GM20000 (cell line): ENCODE measurements around the gene ANK3.

Source experiments
- DNase-seq: peaks from one replicate; pipeline ENCODE4 v3.0.0; 2012; ENCODE audit warnings: low spot score
- TF ChIP-seq, protein P1 (sequence below): IDR thresholded peaks from 2 replicates; pipeline ENCODE4 v1.5.1; 2012; ENCODE audit warnings: mild to moderate bottlenecking, control low read depth; ENCODE audit errors: extremely low read depth, missing control alignments

Gene ANK3

DNA sequence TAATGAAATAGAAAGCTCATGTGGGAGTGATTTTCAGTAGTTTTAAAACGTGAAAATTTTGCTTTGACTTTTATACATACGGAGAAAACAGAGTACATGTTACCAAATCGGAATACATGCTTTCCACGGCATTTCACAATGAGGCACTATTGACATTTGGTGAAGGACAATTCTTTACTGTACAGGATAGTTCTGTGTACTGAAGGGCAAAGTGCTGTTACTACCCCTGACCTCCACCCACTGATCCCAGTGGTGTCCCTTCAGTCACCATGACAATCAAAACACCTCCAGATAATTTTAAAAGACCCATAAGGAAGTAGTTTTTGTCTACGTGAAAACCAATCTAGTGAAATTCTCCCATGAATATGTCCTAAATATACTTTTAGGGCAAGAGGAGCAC, 33.1 kb upstream of the ANK3 start:
- no peak for DNase-seq
- TF ChIP-seq, protein P1, sequence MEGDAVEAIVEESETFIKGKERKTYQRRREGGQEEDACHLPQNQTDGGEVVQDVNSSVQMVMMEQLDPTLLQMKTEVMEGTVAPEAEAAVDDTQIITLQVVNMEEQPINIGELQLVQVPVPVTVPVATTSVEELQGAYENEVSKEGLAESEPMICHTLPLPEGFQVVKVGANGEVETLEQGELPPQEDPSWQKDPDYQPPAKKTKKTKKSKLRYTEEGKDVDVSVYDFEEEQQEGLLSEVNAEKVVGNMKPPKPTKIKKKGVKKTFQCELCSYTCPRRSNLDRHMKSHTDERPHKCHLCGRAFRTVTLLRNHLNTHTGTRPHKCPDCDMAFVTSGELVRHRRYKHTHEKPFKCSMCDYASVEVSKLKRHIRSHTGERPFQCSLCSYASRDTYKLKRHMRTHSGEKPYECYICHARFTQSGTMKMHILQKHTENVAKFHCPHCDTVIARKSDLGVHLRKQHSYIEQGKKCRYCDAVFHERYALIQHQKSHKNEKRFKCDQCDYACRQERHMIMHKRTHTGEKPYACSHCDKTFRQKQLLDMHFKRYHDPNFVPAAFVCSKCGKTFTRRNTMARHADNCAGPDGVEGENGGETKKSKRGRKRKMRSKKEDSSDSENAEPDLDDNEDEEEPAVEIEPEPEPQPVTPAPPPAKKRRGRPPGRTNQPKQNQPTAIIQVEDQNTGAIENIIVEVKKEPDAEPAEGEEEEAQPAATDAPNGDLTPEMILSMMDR, result no peak

DNA sequence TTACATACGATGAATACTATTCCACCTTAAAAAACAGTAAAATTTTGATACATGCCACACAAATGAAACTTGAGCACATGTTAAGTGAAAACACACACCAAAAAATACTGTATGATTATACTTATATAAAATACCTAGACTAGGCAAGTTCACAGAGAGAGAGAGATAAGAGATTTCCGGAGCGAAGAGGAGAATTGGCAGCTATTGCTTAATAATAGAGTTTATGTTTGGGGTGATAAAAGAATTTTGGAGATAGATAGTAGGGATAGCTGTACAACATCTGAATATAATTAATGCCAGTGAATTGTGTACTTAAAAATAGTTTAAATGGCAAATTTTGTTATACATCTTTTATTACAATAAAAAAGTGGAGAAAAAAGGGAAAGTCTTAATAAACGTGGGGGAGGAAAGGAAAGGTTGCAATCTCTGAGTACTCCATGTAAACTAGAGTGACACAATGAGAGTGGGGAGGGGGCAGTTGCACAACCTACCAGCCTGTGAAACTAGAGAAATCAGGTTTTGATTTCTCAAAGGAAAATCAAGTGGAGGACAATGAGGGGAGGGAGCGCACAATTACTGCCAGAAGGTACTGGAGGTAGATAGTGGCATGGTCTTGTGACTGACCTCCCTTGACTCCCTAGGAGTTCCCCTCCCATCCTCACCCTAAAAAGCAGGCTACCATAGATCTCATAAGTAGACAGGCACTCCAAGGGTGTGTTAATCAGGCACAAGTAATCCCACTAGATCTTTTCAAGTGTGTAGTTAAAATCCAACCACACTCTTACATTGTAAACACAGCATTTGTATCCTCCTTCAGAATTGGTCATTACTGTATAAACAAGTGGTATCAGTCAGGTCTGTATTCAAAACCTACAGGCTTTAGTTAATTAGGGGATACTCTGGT, 31.6 kb upstream of the ANK3 start:
- TF ChIP-seq, protein P1, result no peak
- DNase-seq, result no peak

DNA sequence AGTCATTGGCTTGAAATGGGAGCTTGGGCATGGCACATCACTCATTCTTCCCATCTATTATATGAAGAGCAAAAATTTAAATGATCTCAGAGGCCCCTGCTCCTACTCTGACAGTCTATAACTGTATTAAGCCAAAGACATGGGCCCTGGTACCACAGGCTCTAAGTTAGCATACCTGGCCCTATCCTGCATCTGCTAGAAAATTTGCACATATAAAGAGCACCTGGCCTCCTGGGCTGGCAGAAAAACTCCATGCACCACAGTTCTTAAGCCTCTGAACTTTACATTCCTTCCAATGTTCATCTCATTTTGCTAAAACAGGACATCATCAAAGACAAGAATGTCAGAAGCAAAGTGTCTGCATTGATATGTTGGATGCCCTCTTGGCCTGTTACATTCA, 29.6 kb upstream of the ANK3 start:
- TF ChIP-seq, protein P1, result no peak
- DNase-seq, result no peak

DNA sequence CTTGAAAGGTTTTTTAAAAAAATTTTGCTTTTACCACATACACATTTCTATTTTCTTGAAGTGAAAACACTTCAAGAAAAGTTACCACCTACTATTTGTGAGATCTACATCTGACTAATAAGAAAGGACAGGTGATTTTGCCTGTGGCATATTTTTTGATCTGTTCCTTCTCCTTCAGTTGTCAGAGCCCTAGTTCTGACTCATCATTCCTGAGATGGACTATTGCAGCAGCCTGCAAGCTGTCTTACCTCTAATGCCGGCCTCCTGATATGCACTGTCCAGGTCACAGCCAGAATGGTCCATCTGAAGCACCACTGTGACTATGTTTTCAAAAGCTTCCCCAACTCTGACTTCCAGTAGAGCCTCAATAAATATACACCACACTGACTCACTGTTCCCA, 28.2 kb upstream of the ANK3 start:
- DNase-seq, result no peak
- TF ChIP-seq, protein P1, result no peak

DNA sequence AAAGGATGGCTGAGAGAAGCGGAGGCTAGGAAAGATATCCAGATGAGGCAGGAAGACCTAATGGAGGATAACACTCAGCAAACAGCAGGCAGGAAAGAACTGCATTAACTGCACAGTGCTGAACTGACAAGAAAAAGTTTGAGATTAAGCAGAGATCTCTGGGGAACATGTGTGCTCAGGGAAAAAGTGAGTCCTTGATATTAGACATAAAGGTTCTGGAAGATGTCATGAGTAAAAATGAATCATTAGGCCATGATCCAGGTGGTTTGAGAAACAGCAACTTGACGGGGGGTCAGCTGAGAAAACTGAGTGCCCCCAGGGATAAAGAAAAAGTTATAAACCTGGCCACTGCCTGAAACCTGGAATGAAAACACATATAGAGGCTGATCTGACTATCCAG, 27.3 kb upstream of the ANK3 start:
- TF ChIP-seq, protein P1, result no peak
- no peak for DNase-seq

DNA sequence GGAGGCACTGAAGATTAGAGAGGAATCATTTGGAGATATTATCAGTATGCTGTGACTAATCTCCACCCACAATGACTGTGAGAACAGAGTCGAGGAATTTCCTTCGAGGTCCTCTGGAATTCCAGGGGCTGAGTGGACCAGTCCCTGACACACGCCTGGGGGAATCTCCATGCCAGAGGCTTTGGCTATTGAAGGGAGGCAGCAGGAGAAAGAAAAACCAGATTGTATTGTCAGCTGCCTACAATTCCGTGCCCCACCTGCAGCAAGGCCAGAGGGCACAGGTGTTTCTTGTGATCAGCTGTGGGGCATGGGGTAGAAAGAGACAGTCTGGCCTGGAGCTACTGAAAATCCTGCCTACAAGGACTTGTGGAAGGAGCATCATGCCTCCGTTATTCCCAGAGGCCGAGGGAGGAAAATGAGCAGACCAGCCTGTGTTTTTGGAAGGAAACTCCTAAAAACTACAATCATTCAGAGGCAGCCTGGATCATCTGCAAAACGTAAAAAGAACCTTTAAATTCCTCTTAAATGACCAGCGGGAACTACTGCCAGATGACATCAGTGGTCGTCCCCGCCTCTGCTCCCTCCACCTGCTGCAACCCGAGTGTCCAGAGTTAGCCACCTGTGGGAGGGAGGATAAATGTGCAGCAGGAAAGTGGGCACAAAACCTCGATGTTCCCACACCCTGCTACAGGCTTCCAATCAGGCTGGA, 25.4 kb upstream of the ANK3 start:
- TF ChIP-seq, protein P1, result no peak
- no peak for DNase-seq

DNA sequence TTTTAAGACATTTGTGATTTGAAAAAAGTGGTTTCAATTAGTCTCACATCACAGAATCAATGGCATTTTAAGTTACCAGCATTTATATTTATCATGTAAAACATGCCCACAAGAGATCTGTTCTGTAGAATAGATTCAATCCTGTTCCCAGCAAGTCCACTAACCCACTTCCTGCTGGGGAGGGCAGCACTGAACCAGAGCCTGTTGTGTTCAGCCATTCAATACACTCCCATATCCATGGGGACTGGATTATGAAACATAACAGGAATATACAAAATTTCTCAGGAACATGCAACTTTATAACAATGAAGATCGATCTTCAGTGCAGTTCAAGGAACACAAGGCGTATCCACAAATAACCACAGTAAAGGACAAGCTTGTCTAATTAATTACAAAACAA, 24.4 kb upstream of the ANK3 start:
- DNase-seq, result no peak
- TF ChIP-seq, protein P1, result no peak
